Fibroblast of the aortic adventitia (primary cell): ENCODE data around the gene CTXND1. TPM values are rescaled to one million over a fixed set of nuclear protein-coding genes. Genes with fewer than 3 reads are reported as not detected.

Experiments
- DNase-seq: peaks from one replicate; pipeline ENCODE4 v3.0.0-alpha.2; 2010; ENCODE audit warnings: low read depth
- H3K4me3 ChIP-seq: 2 replicates; pipeline ENCODE4 v1.5.1; 2011; ENCODE audit warnings: low read depth, mild to moderate bottlenecking, control low read depth, low read length, moderate library complexity
- total RNA-seq: library from RNA; depleted of rRNA; stranded (reverse); fragments of >200 nt; gene quantifications from 2 replicates; pipeline ENCODE4 v1.2.3, GENCODE V29; 2012; ENCODE audit warnings: low replicate concordance
- TF ChIP-seq, protein P1 (sequence below): IDR thresholded peaks from 2 replicates; pipeline ENCODE4 v1.5.1; 2011; ENCODE audit warnings: mild to moderate bottlenecking, low read length, control low read depth, inconsistent platforms; ENCODE audit not compliant: insufficient read depth

The CTXND1 gene
- total RNA-seq, 1 donor, result not detected

DNA sequence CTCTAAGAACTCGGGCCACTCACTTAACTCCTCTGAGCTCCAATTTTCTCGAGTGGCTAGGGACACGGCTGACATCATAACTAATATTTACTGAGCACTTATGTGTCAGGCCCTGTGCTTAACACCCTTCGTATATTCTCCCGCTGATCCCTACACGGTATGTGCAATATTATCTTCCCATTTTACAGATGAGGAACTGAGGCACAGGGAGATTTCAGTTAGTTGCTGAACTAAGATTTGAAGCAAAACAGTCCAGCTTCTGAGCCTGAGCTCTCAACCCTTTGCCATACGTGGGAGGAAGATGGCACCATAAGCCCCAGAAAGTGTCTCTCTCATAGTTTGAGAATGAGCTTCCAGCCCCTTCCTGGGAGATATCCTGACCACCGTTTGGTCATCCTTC lies 79.6 kb downstream of the CTXND1 start:
- TF ChIP-seq, protein P1, sequence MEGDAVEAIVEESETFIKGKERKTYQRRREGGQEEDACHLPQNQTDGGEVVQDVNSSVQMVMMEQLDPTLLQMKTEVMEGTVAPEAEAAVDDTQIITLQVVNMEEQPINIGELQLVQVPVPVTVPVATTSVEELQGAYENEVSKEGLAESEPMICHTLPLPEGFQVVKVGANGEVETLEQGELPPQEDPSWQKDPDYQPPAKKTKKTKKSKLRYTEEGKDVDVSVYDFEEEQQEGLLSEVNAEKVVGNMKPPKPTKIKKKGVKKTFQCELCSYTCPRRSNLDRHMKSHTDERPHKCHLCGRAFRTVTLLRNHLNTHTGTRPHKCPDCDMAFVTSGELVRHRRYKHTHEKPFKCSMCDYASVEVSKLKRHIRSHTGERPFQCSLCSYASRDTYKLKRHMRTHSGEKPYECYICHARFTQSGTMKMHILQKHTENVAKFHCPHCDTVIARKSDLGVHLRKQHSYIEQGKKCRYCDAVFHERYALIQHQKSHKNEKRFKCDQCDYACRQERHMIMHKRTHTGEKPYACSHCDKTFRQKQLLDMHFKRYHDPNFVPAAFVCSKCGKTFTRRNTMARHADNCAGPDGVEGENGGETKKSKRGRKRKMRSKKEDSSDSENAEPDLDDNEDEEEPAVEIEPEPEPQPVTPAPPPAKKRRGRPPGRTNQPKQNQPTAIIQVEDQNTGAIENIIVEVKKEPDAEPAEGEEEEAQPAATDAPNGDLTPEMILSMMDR, result no peak
- H3K4me3 ChIP-seq, result no peak overlapping the region
- DNase-seq, result no peak

DNA sequence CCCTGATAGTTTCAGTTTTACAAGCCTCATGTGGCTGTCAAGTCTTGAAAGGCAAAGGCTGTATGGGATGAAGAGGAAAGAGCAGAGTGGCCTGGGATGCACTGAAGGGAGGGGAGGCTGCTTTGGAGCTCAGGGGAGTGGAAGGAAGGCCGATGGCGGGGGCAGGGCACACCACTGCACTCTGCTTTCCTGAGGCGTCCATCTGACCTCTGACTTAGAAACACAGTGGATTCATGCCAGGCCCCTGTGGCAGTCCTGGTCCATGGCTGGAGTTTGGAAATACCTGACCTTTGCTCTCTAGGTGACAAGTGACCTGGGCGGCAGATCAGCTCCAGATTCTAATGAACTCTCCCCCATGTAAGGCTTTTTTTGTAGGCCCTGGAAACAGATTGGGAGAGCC lies 80.2 kb downstream of the CTXND1 start:
- no peak for DNase-seq
- TF ChIP-seq, protein P1, result no peak
- no peak overlapping the region for H3K4me3 ChIP-seq

DNA sequence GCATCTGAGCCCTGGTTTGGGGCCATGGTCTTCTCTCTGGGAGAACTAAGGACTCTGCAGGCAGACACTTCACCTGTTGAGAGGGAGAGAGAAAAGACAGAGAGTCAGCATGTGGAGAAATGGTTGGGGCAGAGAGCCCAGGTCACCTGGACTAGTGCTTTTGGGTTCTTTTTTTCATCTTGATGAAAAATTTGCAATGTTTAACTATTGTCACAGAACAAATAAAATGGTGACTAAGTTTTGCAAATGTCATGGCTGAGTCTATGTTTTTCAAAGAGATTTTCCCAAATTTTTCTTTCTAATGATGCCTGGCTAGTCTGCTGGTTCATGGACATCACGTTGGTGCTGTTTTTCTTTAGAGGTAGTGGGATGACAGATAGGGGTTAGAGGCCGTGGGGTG lies 81.4 kb downstream of the CTXND1 start:
- H3K4me3 ChIP-seq, result no peak overlapping the region
- TF ChIP-seq, protein P1, result no peak
- DNase-seq, result no peak

DNA sequence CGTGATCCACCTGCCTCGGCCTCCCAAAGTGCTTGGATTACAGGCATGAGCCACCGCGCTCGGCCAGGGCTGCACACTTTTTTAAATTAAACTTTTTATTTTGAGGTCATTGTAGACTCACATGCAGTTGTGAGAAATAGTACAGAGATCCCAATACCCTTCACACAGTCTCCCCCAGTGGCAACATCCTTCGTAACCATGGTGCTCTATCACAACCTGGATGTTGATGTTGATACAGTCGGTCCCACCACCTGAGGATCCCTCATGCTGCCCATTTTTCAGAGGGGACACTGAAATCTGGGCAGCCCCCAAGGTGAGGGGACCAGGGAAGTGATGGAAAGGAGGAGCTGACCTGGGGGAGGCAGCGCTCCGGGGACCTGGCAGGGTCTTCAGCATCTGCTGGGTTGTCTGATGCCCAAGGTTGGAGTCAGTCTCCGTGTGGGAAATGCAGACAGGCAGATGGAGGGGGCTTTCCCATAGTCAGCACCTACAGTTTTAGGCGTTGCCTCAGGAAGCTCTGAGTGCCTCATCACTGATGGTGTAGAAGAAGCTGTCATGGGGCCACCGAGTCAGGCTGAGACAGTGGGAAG lies 82.2 kb downstream of the CTXND1 start:
- no peak for DNase-seq
- H3K4me3 ChIP-seq, result no peak overlapping the region
- TF ChIP-seq, protein P1, result no peak

DNA sequence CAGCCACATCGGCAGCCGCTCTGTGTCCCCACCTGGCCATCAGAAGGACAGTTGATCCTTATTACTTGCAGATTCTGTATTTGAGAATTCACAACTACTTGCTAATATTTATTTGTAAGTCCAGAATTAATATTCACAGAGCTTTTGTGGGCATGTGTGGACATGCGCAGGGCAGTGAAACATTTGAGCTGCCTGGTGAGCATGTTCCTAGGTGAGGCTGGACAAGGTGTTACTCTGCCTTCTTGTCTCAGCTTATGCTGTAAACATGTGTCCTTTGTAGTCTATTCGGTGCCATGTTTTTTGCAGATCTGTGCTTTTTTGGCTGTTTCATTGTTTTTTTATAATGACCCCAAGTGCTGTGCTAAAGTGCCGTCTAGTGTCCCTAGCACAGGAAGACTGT lies 83.6 kb downstream of the CTXND1 start:
- DNase-seq, result no peak
- TF ChIP-seq, protein P1, result no peak
- no peak overlapping the region for H3K4me3 ChIP-seq

DNA sequence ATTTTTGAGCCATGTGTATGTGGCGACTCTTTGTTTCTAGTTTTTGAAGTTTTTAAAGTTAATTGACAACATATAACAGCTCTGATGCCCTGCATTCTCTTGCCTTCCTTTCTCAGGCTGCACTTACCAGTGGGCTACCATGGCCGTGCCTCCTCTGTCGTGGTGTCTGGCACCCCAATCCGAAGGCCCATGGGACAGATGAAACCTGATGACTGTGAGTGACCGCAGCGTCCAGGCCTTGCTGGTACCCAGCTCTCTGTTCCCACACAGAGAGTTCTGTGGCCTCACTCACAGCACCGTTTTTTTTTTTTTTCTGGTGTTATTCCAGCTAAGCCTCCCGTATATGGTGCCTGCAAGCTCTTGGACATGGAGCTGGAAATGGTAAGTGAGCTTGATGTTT lies 84.1 kb downstream of the CTXND1 start:
- DNase-seq, result no peak
- TF ChIP-seq, protein P1, result no peak
- H3K4me3 ChIP-seq, result no peak overlapping the region

DNA sequence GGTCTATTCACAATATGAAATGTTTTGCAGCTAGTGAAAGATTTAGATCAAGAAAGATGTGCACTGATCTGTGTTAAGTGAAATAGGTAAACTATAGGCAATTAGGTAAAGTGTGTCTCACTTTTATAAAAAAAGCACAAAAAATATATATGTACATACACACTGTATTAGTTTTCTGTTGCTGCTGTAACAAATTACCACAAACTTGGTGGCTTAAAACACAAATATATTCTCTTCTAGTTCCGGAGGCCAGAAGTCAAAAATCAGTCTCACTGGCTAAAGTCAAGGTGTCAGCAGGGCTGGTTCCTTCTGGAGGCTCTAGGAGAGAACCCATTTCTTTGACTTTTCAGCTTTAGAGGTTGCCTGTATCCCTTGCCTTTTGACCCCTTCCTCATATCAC lies 88.1 kb downstream of the CTXND1 start:
- DNase-seq, result no peak
- no peak overlapping the region for H3K4me3 ChIP-seq
- TF ChIP-seq, protein P1, result no peak
